Panc1 (cell line): ENCODE data around the gene AKR1B15.

ENCODE experiments used
- SIN3A ChIP-seq: IDR thresholded peaks from 2 replicates; pipeline ENCODE4 v1.6.1; 2012; ENCODE audit warnings: low read depth, mild to moderate bottlenecking, low read length, moderate library complexity, borderline replicate concordance; ENCODE audit not compliant: insufficient read depth
- TF ChIP-seq, protein P1 (sequence below): fragments of 450-650 bp; IDR thresholded peaks from 2 replicates; pipeline ENCODE4 v1.5.1; 2017; ENCODE audit warnings: mild to moderate bottlenecking
- TF ChIP-seq, protein P2 (sequence below), 2 experiments: IDR thresholded peaks; 2 replicates each; pipeline ENCODE4 v1.6.1; 2011 to 2012; ENCODE audit warnings: low read depth in 2 of 2, control low read depth in 1 of 2, low read length in 1 of 2, mild to moderate bottlenecking in 1 of 2, moderate library complexity in 1 of 2; ENCODE audit not compliant: insufficient read depth in 1 of 2

DNA sequence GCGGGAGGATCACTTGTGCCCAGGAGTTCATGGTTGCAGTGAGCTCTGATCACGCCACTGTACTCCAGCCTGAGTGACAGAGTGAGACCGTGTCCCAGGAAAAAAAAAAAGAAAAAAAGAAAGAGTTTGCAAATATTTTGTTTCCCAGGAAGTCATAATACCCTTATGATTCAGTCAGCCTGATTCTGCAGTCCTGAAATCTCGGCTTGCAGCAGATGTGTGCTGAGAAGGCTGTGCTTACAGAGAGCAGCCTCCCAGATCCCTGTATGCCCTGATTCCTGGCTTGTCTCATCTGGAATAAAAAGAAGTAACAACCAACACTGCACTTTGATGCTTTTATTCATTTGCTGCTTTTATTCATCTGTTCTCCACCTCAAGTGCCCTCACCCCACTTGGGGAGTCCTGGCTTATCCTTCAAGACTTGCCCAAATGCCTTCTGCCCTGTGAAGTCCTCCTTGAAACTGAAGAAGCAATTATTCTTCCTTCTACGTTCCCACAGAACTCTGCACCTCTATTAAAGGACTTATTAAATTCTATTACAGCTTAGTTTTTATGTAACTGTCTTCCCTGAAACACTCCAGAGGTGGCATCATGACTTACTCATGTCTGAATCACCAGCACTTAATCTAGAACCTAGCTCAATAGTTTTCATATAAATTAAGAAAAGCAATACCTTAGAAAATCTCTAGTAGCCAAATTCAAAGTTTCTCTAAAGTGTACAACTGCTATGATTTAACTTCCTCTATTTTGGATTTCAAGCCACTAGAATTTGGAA is 70.0 kb downstream of the AKR1B15 start:
- TF ChIP-seq, protein P1, sequence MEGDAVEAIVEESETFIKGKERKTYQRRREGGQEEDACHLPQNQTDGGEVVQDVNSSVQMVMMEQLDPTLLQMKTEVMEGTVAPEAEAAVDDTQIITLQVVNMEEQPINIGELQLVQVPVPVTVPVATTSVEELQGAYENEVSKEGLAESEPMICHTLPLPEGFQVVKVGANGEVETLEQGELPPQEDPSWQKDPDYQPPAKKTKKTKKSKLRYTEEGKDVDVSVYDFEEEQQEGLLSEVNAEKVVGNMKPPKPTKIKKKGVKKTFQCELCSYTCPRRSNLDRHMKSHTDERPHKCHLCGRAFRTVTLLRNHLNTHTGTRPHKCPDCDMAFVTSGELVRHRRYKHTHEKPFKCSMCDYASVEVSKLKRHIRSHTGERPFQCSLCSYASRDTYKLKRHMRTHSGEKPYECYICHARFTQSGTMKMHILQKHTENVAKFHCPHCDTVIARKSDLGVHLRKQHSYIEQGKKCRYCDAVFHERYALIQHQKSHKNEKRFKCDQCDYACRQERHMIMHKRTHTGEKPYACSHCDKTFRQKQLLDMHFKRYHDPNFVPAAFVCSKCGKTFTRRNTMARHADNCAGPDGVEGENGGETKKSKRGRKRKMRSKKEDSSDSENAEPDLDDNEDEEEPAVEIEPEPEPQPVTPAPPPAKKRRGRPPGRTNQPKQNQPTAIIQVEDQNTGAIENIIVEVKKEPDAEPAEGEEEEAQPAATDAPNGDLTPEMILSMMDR = no peak
- TF ChIP-seq, protein P2, sequence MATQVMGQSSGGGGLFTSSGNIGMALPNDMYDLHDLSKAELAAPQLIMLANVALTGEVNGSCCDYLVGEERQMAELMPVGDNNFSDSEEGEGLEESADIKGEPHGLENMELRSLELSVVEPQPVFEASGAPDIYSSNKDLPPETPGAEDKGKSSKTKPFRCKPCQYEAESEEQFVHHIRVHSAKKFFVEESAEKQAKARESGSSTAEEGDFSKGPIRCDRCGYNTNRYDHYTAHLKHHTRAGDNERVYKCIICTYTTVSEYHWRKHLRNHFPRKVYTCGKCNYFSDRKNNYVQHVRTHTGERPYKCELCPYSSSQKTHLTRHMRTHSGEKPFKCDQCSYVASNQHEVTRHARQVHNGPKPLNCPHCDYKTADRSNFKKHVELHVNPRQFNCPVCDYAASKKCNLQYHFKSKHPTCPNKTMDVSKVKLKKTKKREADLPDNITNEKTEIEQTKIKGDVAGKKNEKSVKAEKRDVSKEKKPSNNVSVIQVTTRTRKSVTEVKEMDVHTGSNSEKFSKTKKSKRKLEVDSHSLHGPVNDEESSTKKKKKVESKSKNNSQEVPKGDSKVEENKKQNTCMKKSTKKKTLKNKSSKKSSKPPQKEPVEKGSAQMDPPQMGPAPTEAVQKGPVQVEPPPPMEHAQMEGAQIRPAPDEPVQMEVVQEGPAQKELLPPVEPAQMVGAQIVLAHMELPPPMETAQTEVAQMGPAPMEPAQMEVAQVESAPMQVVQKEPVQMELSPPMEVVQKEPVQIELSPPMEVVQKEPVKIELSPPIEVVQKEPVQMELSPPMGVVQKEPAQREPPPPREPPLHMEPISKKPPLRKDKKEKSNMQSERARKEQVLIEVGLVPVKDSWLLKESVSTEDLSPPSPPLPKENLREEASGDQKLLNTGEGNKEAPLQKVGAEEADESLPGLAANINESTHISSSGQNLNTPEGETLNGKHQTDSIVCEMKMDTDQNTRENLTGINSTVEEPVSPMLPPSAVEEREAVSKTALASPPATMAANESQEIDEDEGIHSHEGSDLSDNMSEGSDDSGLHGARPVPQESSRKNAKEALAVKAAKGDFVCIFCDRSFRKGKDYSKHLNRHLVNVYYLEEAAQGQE (IDR thresholded peaks at IDR 0.05; ENCODE audit: insufficient read depth in 1 of 2, low read depth in 2 of 2, low read length in 1 of 2) = no peak
- no peak for TF ChIP-seq SIN3A
